ENCODE data around the gene IL21.

- TF ChIP-seq CTCF (IDR thresholded peaks at IDR 0.05) (no peak), POLR2A (IDR thresholded peaks at IDR 0.05) (no peak)
Measured at GRCh38 chr4:122658818-122659295, 38.0 kb upstream of the IL21 start.
